ENCODE measurements around the gene FCHO1.

The FCHO1 gene

DNA sequence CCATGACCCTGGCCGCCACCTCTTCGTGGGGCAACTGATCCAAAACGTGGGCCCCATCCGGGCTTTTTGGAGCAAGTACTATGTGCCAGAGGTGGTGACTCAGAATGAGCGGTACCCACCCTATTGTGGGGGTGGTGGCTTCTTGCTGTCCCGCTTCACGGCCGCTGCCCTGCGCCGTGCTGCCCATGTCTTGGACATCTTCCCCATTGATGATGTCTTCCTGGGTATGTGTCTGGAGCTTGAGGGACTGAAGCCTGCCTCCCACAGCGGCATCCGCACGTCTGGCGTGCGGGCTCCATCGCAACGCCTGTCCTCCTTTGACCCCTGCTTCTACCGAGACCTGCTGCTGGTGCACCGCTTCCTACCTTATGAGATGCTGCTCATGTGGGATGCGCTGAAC, 60.4 kb downstream of the FCHO1 start:
- no peak overlapping the region for H3K4me3 ChIP-seq (ENCODE audit: low read depth, low read length)
- in situ Hi-C loops (cut with HindIII; ENCODE audit: low sequenced_read_pairs), result no loop called here
- no peak for DNase-seq (ENCODE audit: low read depth)
- TF ChIP-seq, protein P1, sequence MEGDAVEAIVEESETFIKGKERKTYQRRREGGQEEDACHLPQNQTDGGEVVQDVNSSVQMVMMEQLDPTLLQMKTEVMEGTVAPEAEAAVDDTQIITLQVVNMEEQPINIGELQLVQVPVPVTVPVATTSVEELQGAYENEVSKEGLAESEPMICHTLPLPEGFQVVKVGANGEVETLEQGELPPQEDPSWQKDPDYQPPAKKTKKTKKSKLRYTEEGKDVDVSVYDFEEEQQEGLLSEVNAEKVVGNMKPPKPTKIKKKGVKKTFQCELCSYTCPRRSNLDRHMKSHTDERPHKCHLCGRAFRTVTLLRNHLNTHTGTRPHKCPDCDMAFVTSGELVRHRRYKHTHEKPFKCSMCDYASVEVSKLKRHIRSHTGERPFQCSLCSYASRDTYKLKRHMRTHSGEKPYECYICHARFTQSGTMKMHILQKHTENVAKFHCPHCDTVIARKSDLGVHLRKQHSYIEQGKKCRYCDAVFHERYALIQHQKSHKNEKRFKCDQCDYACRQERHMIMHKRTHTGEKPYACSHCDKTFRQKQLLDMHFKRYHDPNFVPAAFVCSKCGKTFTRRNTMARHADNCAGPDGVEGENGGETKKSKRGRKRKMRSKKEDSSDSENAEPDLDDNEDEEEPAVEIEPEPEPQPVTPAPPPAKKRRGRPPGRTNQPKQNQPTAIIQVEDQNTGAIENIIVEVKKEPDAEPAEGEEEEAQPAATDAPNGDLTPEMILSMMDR (IDR thresholded peaks at IDR 0.05; ENCODE audit: low read depth, low read length, missing control alignments), result no peak

DNA sequence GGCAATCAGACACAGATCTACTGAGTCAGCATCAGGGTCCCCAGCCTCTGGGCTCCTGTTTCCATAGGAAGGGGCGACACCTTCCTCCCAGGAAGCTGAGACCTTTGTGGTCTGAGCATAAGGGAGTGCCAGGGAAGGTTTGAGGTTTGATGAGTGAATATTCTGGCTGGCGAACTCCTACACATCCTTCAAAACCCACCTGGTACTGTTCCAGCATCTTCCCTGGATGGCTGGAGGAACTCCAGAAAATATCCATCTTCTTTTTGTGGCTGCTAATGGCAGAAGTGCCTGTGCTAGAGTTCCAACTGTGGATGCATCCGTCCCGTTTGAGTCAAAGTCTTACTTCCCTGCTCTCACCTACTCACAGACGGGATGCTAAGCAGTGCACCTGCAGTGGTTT, 60.8 kb downstream of the FCHO1 start:
- in situ Hi-C loops (cut with HindIII; ENCODE audit: low sequenced_read_pairs), result no loop called here
- DNase-seq (ENCODE audit: low read depth), result no peak
- TF ChIP-seq, protein P1 (IDR thresholded peaks at IDR 0.05; ENCODE audit: low read depth, low read length, missing control alignments), result no peak
- no peak overlapping the region for H3K4me3 ChIP-seq (ENCODE audit: low read depth, low read length)

DNA sequence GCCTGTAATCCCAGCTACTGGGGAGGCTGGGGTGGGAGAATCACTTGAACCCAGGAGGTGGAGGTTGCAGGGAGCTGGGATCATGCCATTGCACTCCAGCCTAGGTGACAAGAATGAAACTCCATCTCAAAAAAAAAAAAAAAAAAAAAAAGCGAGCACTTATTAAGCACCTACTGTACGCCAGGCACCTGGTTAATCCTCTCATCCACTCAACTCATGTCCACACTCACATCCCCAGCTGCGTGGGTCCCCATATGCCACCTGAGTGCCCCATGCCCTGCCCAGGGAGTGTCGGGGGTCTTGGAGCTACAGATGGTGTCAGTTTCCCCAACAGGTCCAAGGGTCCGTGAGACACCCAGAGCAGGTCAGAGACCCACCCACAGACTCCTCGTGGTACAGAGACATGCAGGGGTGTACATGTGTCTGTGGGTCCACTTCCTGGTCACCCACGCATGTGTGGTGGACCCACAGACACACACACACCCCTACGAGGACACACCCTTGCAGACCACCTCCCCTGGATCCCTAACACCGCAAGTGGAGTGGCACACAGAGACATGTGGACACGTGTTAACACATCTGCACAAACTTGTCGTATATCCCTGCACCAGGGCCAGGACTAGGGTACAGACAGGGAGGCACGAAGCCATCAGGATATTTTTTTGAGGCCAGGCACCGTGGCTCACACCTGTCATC, 66.5 kb downstream of the FCHO1 start:
- TF ChIP-seq, protein P1 (IDR thresholded peaks at IDR 0.05; ENCODE audit: low read depth, low read length, missing control alignments), result no peak
- in situ Hi-C loops (cut with HindIII; ENCODE audit: low sequenced_read_pairs), result no loop called here
- no peak for DNase-seq (ENCODE audit: low read depth)
- no peak overlapping the region for H3K4me3 ChIP-seq (ENCODE audit: low read depth, low read length)

DNA sequence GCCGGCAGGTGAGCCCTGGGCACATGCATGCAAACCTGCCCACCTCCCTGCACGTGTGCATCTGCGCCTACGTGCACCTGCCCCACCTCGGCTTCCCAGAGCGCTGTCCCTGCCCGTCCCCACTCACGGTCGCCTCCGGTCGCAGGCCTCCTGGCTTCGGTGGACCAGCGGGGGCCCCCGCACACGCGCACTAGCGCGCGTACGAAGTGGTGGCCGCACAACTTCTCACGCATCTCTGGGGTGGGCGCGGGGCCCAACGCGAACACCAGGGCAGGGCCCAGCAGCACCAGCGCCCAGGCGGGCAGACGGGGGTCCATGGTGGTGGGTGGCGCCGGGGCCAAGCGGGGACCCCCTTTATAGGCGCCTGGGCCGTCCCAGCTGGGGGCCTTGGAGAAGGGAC, 69.9 kb downstream of the FCHO1 start, which contains the start of gene INSL3:
TSS of gene INSL3 (minus strand) at position 330 of the 400 bp plus-strand sequence. CDS start at position 317, 13 bp downstream.
- TF ChIP-seq, protein P1 (IDR thresholded peaks at IDR 0.05; ENCODE audit: low read depth, low read length, missing control alignments), result no peak
- H3K4me3 ChIP-seq (ENCODE audit: low read depth, low read length), result no peak within 1 kb of the TSS
- in situ Hi-C loops (cut with HindIII; ENCODE audit: low sequenced_read_pairs), result no loop called here
- DNase-seq (ENCODE audit: low read depth), result no peak

DNA sequence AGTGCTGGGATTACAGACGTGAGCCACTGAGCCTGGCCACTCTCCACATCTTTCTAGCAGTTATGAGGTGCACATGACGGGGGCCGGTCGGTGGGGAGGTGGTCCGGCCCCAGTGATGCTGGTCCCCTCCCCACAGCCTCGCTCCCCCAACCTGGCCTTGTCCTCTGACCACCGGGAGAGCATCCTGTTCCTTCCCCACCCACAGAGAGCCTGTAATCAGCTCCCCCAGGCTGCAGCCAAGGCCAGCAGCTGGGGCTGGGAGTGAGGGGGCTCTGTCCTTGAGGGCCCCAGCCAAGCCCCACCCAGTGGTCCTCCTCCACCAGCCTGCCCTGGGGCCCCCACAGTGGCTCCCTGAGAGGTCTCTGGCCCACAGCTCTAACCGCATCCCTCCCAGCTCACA, 73.1 kb downstream of the FCHO1 start:
- no peak overlapping the region for H3K4me3 ChIP-seq (ENCODE audit: low read depth, low read length)
- TF ChIP-seq, protein P1 (IDR thresholded peaks at IDR 0.05; ENCODE audit: low read depth, low read length, missing control alignments), result no peak
- DNase-seq (ENCODE audit: low read depth), result no peak
- in situ Hi-C loops (cut with HindIII; ENCODE audit: low sequenced_read_pairs), result no loop called here

GRCh38 chr19:17826508-17827056, 75.3 kb downstream of the FCHO1 start:
- H3K4me3 ChIP-seq (ENCODE audit: low read depth, low read length), result no peak overlapping the region
- TF ChIP-seq, protein P1 (IDR thresholded peaks at IDR 0.05; ENCODE audit: low read depth, low read length, missing control alignments), result no peak
- no peak for DNase-seq (ENCODE audit: low read depth)
- in situ Hi-C loops (cut with HindIII; ENCODE audit: low sequenced_read_pairs), result no loop called here

All from astrocyte of the cerebellum (primary cell).